ENCODE results near the gene PCDHB16.
"Not testable (repeated sequence)": the region's sequence is repeated elsewhere in the genome, so short reads cannot be mapped to it uniquely, and the experiment has no call there.

DNA sequence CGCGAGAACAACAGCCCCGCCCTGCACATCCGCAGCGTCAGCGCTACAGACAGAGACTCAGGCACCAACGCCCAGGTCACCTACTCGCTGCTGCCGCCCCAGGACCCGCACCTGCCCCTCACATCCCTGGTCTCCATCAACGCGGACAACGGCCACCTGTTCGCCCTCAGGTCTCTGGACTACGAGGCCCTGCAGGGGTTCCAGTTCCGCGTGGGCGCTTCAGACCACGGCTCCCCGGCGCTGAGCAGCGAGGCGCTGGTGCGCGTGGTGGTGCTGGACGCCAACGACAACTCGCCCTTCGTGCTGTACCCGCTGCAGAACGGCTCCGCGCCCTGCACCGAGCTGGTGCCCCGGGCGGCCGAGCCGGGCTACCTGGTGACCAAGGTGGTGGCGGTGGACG lies 33.3 kb downstream of the PCDHB16 start:
- TF ChIP-seq, protein P1, sequence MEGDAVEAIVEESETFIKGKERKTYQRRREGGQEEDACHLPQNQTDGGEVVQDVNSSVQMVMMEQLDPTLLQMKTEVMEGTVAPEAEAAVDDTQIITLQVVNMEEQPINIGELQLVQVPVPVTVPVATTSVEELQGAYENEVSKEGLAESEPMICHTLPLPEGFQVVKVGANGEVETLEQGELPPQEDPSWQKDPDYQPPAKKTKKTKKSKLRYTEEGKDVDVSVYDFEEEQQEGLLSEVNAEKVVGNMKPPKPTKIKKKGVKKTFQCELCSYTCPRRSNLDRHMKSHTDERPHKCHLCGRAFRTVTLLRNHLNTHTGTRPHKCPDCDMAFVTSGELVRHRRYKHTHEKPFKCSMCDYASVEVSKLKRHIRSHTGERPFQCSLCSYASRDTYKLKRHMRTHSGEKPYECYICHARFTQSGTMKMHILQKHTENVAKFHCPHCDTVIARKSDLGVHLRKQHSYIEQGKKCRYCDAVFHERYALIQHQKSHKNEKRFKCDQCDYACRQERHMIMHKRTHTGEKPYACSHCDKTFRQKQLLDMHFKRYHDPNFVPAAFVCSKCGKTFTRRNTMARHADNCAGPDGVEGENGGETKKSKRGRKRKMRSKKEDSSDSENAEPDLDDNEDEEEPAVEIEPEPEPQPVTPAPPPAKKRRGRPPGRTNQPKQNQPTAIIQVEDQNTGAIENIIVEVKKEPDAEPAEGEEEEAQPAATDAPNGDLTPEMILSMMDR (conservative IDR thresholded peaks at IDR 0.05; ENCODE audit: low read length): not testable (repeated sequence)
- not testable (repeated sequence) for TF ChIP-seq EZH2phosphoT487 (IDR thresholded peaks at IDR 0.05; ENCODE audit: borderline replicate concordance, low read depth, low read length)
